Daoy (cell line): ENCODE data around the gene VPS35L. TPM values are rescaled to one million over a fixed set of nuclear protein-coding genes. Genes with fewer than 3 reads are reported as not detected.
"Not testable (repeated sequence)": the region's sequence is repeated elsewhere in the genome, so short reads cannot be mapped to it uniquely, and the experiment has no call there.

Experiments used
- DNase-seq: peaks from one replicate; pipeline ENCODE4 v3.0.0-alpha.2; 2015; ENCODE audit warnings: low read depth
- total RNA-seq: library from RNA; depleted of rRNA; stranded (reverse); fragments of >200 nt; shearing (Covaris generic); gene quantifications from 2 replicates; pipeline ENCODE4 v1.2.3, GENCODE V29; 2014

VPS35L gene
- total RNA-seq, 1 experiment from 2014 or later: 11.8 TPM

GRCh38 chr16:19528666-19529065 is 26.8 kb upstream of the VPS35L start:
- DNase-seq: no peak

- DNase-seq: no peak
Observed at GRCh38 chr16:19532601-19533000, 22.9 kb upstream of the VPS35L start.

- DNase-seq: no peak
Observed at GRCh38 chr16:19540241-19540970, 15.1 kb upstream of the VPS35L start.

- DNase-seq: no peak
Observed at GRCh38 chr16:19542138-19542821, 13.2 kb upstream of the VPS35L start.

- not testable (repeated sequence) for DNase-seq
Observed at GRCh38 chr16:19543278-19543996, 12.1 kb upstream of the VPS35L start.

GRCh38 chr16:19548144-19548543 is 7.4 kb upstream of the VPS35L start:
- DNase-seq: no peak

- DNase-seq: no peak
Observed at GRCh38 chr16:19549673-19550072, 5.8 kb upstream of the VPS35L start.

- peak; percentile 88 for DNase-seq
Observed at GRCh38 chr16:19555938-19556771, 652 bp downstream of the VPS35L start.

GRCh38 chr16:19559242-19559910 is 3.9 kb downstream of the VPS35L start:
- peak; percentile 40 for DNase-seq

GRCh38 chr16:19560078-19560477 is 4.6 kb downstream of the VPS35L start:
- no peak for DNase-seq

GRCh38 chr16:19563377-19563776 is 7.9 kb downstream of the VPS35L start:
- no peak for DNase-seq

GRCh38 chr16:19566362-19566761 is 10.9 kb downstream of the VPS35L start:
- no peak for DNase-seq

- no peak for DNase-seq
Observed at GRCh38 chr16:19567560-19567959, 12.1 kb downstream of the VPS35L start.

- no peak for DNase-seq
Observed at GRCh38 chr16:19573997-19574396, 18.5 kb downstream of the VPS35L start.

- DNase-seq: no peak
Observed at GRCh38 chr16:19574615-19575014, 19.1 kb downstream of the VPS35L start.

GRCh38 chr16:19578378-19578971 is 23.0 kb downstream of the VPS35L start:
- DNase-seq: no peak

- no peak for DNase-seq
Observed at GRCh38 chr16:19582050-19582831, 26.7 kb downstream of the VPS35L start.

GRCh38 chr16:19583665-19584300 is 28.3 kb downstream of the VPS35L start:
- peak; percentile 47 for DNase-seq

- DNase-seq: no peak
Observed at GRCh38 chr16:19588661-19589060, 33.2 kb downstream of the VPS35L start.

GRCh38 chr16:19589106-19589505 is 33.6 kb downstream of the VPS35L start:
- no peak for DNase-seq
